NCI-H748 treated with DMSO at 0.1 percent for 48 hours (cell line): ENCODE measurements around the gene STK24.
"Not testable (repeated sequence)": the region's sequence is repeated elsewhere in the genome, so short reads cannot be mapped to it uniquely, and the experiment has no call there.

Experiments used
- DNase-seq: peaks from one replicate; lab custom pipeline; 2025; lab: John Stamatoyannopoulos, UW

Gene STK24

DNA sequence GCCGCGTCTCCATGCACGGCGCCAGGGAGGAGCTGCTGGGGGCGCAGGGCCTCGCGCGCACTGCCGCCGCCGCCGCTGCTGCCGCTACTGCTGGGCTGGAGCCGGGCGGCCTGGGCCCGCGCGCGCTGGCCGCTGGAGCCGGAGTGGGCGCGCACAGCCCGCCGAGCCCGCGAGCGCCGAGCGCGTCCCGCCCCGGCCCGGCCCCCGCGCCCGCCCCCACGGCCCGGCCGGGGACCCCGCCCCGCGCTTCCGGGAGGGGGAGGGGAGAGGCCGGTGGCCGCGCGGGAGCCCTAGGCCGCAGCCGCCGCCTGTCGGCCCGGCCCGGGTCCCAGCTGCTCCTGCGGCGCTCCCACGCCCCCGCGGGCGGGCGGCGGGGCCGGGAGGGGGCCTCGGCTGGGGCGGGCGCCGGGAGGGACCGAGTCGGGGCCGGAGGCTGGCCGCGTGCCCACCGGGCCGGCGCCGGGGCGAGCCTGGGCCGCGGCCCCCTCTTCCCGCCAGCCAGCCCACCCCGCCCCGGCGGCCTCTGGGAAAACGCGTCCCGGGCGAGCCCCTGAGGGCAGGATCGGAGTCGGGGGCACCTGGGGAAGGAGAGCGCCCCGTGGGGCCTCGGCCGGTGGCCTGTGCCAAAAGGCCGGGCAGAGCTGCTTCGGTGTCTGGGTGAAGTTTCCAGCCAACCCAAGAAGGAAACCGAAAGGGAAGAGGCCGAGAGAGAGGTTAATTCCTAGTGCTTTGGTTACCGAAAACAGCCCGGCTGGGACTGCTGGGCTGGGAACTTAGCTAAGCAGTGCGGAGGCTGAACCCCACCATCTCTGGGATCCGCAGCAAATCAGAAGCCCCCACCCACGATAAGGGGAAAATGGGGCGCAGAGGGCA lies at the start of gene STK24:
STK24 (minus strand) TSS at position 145 of the 873 bp plus-strand sequence. CDS start 321 bp downstream, outside the sequence.
- peak; percentile 40 for DNase-seq

DNA sequence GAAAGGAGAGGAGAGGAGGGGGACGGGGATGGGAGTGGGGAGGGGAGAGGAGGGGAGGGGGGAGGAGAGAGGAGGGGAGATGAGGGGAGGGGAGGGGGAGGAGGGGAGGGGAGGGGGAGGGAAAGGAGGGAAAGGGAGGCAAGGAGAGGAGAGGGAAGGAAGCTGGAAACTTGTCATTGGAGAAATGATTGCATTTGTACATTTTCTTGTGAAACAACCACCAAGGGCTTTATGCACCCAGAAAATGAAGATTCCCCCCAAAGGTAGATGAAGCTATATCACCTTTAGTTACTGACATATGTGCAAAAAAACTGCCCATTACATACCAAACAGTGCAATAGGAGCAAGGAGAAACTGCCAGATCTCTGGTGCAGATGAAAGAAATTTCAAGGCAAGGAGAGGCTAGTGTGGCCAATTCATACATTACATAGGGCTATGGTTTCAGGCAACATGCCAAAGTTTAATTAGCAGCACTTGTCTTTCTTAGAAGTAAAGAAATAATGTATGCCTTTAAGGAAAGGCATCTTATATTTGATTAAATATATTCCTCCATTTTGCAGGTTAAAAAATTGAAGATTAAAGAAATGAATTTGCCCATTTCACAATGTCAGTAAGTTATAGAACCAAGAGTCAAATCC lies 49.5 kb upstream of the STK24 start:
- DNase-seq = peak; percentile 18

DNA sequence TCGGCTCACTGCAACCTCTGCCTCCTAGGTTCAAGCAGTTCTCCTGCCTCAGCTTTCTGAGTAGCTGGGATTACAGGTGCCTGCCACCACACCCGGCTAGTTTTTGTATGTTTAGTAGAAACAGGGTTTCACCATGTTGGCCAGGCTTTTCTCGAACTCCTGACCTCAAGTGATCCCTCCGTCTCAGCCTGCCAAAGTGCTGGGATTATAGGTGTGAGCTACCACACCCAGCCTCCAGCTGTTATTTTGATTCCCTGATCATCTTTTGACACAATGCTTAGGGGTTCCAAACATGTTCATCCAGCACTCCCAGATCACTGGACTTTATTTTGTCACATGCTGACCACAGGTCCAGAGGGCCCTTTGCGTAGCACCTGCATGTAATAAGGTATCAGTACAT lies 47.7 kb upstream of the STK24 start:
- not testable (repeated sequence) for DNase-seq

DNA sequence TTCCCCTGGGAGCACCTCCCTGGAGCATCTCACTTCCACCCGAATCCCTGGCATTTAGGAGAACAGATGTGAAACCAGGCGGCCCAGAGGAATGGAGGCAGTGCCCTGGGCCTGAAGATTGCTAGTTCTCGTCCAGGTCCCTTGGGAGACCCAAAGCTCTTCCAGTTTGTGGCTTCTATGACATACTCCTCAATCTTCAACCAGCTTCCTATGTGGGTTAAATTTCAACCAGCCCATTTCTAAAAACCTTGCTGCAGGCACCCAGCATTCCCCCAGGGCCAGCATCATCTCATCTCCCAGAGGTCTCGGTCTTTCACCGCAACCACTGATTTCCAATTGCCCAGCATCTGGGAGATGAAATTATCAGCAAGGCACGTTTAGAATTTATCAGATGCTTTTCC lies 46.0 kb upstream of the STK24 start:
- no peak for DNase-seq

DNA sequence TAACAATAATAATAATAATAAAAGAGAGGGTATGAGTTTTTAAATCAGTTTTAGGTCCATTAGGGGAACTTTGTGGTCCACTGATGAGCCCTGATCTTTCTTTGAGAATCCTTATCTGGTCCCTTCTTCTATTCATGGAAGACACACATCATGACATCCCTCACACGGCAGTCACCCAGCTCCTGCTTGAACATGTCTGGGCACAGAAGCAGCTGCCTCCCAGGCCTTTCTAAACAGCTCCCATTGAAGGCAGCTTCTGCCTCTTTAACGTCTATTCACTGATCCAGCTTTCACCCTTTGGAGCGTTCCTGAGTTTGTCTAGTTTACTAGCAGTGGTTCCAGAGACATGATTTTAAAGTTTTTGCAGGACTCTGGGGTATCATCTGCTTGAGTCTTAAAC lies 42.6 kb upstream of the STK24 start:
- DNase-seq = no peak

DNA sequence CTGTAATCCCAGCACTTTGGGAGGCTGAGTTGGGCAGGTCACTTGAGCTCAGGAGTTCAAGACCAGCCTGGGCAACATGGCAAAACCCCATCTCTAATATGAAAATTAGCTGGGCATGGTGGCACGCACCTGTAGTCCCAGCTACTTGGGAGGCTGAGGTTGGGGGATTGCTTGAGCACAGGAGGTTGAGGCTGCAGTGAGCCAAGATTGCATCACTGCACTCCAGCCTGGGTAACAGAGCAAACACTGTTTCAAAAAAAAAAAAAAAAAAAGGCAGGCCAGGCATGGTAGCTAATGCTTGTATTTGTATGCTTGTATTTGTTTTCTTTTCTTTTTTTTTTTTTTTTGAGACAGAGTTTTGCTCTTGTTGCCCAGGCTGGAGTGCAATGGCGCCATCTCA lies 38.7 kb upstream of the STK24 start:
- DNase-seq = not testable (repeated sequence)

DNA sequence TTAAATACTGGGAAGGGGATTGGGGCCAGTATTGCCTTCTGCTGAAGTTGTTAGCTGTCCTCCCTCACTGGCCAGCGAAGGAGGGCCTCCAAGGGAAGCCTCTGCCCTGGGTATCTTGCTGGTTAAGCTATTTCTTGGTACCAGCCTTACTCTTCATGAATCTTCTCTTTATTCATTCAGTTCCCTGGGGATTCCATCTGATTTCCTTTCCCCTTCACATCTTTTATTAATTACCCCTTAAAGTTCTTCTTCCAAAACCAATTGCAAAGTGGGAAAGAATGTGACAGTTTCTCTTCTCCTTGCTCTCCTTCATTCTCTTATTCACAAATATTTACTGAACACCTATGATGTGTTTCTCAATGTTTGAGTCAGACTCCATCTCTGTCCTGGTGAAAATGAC lies 36.7 kb upstream of the STK24 start:
- no peak for DNase-seq

DNA sequence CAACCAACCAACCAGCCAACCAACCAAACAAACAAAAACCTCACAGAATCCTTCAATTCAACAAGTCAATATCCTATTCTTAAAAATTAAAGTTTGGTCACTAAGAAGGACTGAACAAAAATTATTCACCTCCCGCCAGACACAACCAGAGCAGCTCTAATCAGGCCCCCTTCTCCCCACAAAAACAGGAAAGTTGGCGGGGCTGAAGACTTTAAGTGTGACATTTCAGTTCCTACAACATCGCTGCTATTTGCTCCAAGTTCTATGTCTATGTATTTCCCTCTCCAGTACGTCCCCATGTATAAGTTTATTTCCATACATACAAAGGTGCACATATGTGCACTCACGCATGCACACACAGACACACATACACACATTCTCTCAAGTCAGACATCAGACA lies 32.8 kb upstream of the STK24 start:
- no peak for DNase-seq

DNA sequence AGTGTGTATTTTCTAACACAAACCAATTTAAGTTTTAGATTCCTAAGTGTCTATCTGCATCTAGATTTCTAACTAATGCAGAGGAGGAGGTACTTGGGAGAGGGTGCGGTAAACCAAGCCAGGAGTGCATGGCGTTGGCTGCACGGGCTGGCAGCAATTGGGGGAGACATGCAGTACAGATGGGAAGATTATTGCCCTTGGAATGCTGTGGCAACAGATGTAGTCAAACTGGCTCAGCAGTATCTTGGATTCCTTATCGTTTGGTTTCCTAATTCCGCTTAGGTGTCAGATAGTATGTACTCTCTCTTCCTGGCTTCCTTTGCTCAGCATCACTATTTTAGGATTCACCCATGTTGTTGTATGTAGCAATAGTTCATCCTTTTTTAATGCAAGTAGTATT lies 29.4 kb upstream of the STK24 start:
- DNase-seq = no peak

DNA sequence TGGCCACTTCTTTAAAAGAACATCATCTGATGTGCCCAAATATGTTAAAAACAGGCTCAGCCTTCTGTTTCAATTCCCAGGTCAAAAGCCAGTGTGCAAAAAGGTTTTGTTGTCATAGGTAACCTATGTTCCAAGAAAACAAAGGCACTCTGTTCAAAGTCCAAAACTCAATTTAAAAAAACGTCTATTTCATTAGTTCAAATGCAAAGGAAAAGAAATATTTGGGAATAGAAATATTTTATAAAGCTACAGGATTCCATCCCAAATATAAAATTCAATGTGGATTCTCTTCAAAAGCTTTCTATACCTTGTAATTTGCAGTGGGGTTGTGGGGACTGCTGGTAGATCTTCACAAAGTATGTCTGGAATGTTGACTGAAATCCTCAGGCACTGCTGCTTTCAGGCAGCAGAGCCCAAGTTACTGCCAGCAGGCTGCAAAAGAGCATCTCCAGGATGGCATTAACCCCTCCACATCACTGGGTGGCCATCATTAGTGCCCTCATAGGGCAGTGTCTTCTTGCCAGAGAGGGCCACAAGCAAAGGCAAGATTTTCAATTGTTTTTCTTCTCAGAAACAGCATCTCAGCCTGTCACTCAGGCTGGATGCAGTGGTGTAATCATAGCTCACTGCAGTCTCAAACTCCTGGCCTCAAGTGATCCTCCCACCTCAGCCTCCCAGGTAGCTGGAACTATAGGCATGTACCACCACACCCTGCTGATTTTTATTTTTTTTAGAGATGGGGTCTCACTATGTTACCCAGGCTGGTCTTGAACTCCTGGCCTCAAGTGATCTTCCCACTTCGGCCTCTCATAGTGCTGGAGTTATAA lies 22.8 kb upstream of the STK24 start:
- no peak for DNase-seq

DNA sequence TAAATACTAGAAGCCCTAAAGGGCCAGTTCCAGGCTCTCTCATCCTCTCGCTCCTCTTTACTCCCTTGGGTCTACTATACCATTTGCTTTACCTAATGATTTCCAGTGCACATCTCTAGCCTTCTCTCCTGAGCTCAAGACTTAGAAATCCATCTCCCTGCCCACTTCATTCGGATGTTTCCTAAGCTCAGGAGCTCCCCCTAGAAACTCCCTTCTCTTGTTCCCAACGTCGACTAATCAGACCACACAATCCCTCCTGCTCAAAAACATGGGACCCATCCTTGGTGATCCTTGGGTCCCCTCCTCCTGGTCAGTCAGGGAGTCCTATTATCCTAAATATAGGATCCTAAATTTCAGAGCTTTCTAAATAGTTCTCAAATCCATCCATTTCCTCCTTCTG lies 21.1 kb upstream of the STK24 start:
- DNase-seq = no peak

DNA sequence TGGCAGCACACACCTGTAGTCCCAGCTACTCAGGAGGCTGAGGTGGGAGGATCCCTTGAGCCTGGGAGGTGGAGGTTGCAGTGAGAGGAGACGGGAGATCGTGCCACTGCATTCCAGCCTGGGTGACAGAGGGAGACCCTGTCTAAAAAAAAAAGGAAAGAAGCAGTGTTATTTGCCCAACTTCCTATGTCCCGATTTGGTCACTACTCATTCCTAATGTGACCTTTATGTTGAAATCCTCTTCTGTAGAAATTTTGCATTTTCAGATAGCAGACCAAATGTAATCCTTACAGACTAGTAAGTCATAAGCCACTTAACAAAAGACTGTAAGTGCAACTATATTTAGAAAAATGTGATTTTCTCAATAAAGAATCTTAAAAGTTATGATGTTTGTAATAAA lies 18.2 kb upstream of the STK24 start:
- DNase-seq = no peak

DNA sequence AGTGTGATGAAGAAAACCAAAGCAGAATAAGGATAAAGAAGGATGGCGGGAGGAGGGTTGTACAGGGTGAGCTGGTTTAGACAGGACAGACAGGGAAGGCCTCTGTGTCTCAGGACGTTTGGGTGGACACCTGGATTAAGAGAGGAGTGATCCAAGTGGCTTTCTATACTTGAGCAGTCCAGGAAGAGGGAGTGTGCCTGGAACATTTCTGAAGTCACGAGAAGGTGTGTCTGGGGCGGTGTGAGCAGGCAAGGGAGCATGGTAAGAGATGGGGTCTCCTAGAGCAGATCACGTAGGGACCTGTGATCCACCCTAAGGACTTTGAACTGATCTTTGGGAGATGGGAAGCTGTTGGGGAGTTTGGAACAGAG lies 15.4 kb upstream of the STK24 start:
- DNase-seq = no peak

DNA sequence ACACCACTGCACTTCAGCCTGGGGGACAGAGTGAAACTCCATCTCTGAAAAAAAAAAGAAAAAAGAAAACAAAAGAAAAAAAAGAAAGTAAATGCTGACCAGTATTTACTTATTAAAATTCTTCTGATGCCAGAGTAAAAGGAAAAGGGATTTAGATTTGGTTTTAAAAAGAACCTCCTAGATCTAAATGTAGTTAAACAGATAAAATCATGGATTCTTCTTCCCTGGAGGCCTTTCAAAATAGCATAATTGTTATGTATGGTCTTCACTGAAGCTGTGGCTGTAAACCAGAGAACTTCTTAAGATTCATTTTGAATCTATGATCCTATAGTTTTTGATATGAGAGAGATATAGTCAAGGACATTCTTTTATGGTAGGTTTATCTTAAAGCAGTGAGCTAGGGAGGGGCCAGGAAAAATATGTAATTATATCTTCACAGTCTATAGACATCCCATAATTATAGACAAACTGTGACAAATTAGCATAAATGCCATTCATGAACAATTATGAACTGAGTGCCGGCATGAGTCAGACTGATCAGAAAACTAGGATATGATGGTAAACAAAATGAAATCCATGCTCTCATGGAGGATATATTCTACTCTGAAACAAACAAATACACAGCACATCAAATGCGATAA lies 14.9 kb upstream of the STK24 start:
- no peak for DNase-seq

DNA sequence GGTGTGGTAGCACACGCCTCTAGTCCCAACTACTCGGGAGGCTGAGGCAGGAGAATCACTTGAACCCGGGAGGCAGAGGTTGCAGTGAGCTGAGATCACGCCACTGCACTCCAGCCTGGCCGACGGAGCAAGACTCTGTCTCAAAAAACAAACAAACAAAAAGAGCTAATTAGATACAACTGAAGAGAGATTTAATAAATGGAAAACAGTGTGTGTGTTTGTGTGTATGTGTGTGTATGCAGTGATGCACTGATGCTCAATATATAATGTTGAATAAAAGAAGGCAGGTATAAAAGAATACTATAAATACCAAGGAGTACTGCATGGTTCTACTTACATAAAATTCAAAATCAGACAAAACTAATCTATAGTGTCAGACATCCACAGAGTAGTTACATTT lies 13.6 kb upstream of the STK24 start:
- not testable (repeated sequence) for DNase-seq

DNA sequence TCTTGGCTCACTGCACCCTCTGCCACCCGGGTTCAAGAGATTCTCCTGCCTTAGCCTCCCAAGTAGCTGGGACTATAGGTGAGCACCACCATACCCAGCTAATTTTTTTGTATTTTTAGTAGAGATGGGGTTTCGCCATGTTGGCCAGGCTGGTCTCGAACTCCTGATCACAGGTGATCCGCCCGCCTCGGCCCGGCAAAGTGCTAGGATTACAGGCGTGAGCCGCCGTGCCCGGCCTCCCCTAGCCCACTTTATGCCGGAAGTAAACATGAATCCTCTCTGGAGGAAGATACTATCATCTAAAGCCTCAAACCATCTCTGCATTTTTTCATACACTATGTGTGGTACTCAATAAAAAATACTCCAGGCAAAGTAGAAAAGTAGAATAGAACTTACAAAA lies 12.6 kb upstream of the STK24 start:
- DNase-seq = not testable (repeated sequence)

DNA sequence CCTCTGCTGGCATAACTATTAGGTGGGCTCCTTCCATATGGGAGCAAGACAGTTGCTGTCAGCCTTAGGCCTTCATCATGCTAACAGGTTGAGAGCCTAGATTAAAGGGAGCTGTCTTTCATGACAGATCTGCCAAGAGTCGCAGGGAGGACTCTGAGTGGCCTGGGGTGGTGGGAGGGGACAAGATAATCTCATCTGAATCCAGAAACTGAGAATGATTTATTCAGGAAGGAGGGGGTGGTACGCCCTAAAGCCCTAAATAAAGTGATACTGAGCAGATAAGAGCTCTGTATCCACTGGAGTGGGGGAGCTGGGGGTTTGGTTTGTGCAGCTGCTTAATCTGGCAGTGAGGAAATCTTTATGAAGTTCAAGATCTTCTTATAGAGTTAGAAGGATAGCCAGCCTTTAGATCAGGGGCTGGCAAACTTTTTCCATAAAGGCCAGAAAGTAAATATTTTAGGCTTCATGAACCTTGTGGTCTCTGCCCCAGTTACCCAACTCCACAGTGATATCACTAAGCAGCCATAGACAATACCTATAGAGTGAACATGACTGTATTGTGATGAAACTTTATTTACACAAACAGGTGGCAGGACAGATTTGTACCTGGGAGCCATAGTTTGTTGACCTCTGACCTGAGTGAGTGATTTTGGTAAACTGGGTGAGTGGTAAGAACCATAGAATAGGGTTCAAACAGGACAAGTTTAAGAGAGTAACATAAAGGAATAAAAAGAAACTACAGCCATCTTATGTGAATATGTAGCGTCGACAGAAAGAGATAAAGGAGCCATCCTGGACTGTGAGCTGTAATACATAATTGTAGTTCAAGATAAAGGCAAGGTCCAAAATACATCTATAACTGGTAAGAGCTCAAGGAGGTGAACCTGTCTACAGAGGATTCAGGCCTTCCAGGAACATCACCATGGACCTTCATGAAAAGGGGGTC lies 9.8 kb upstream of the STK24 start:
- DNase-seq = no peak

DNA sequence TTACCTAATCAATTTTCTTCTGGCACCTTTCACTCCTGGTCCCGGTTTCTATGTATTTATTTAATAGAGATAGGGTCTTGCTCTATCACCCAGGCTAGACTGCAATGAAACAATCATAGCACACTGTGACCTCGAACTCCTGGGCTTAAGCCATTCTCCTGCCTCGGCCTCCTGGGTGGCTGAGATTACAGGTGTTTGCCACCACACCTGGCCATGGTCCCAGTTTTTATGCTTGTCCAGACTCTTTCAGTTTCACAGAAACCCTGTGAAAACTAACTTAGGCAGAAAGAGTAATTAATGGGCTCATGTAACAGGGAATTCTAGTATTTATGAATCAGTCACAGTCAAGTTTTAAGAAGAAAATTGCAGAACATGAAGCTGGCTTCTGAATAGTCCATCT lies 9.0 kb upstream of the STK24 start:
- DNase-seq = no peak

DNA sequence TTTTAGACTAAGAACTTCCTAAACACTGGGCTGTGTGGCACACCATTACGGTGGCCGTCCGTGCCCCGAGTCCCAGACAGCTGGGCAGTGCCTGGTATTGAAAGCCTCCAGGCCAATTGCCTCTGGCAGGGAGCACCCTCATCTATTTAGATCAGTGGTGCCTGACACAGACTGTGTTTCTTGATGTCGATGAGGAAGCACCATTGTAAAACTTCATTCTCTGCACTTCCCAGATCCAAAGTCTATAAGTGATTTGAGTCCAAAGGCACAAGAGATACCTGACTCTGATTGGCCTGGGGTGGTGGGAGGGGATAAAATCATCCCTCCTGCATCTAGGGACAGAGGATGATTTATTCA lies 8.5 kb upstream of the STK24 start:
- DNase-seq = no peak

DNA sequence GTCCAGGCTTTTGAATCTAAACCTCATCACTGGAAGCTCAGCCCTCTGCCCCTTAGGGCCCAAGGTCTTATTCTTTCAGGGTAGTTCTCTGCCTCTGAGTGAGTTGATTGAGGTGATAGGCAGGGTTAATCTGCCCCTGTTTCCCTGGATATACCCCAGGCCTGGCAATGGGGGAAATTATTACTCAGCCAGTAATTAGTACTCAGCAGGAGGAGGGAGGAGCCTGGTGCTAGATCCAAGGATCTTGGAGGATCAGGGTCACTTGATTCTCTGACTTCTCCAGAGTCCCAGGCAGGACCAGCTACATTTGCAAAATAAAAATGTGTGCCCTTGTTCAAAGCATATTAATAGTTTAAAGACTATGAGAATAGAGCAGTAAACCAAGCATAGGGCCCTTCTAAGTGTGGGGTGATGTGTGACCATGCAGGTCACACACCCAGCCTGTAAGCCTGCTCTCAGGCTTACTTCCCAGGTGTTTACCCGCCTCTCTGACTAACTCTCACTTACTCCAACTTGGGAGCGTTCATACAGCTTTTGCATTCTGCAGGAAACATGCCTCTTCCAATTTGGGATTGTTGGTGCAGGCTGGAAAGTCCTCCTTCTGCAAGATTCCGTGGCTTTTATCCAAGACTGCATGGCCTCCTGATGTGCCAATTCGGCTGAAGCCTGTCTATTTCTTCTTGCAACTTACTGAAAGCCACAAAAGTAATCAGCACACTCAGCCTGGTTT lies 7.9 kb upstream of the STK24 start:
- no peak for DNase-seq

DNA sequence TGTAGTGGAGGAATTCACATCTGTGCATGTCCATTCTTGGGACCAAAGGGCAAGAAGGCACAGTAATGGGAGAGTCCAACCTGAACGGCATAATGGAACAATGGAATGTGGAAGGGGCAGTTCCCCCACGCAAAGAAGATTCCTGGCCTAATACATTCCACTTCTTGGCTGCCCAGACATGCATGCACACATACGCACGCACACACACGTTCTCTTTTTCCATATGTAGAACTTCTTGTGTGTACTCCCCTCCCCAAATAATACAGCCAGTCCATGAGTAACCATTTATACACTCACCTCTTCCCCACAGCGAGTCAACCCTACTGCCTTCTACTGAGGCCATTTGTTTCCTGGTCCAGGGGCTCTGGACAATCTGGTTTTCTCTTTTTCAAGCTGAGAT lies 6.0 kb upstream of the STK24 start:
- DNase-seq = no peak
